ENCODE results near the gene CLEC4A.

CLEC4A gene

DNA sequence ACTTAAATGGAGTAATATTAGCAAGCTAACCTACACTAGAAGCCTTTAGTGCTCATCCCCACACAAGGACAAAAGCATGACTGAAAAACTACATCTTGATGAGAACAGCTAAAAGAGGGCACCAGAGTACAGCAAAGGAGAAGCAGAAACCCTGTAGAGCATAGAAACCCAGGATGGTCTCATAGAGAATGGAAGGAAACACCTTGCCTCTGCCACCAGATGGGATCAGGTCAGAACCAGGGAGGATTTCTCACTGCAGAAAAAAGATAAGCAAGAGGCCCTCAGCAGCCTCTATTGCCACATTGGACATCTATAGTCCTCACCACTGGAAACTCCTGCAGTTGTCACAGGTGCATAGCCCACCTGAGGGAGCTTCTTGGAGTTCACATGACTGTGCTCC is 19.8 kb downstream of the CLEC4A start:
- Histone ChIP-seq H3K79me2 (ENCODE audit: control insufficient read depth, insufficient read depth, low read length, poor library complexity) (no peaks in the 10 kb centered on the region), H3K14ac (ENCODE audit: low read length) (no peak overlapping the region), H3K9me3 (ENCODE audit: insufficient read depth, low read depth, low read length) (peaks cover 4% of the 10 kb centered on the region), H3K9ac (ENCODE audit: low read length) (no peak overlapping the region), H4K8ac (ENCODE audit: low read depth, low read length) (no peak overlapping the region), H2AFZ (ENCODE audit: insufficient read depth, low read length, poor library complexity) (no peak overlapping the region), H2BK5ac (ENCODE audit: low read depth, low read length, poor library complexity) (no peak overlapping the region), H2AK5ac (ENCODE audit: low read length) (no peak overlapping the region), H2BK12ac (ENCODE audit: low read length) (no peak overlapping the region), H3K79me1 (ENCODE audit: low read length) (no peaks in the 10 kb centered on the region), H3K4me1 (ENCODE audit: control insufficient read depth in 1 of 2, insufficient read depth in 2 of 2, low read length in 2 of 2) (peaks cover 0 to 3% of the 10 kb centered on the region in 2 experiments), H2BK120ac (ENCODE audit: insufficient read depth, low read length, poor library complexity) (no peak overlapping the region), H4K91ac (ENCODE audit: low read depth, low read length) (no peak overlapping the region), H3K36me3 (ENCODE audit: control insufficient read depth in 1 of 2, insufficient read depth in 2 of 2, low read length in 2 of 2) (no peaks in the 10 kb centered on the region), H4K12ac (ENCODE audit: low read depth, low read length) (no peak overlapping the region), H3K4me2 (ENCODE audit: low read length) (no peak overlapping the region), H3K4ac (ENCODE audit: low read depth, low read length) (no peak overlapping the region), H3K18ac (ENCODE audit: low read length) (no peak overlapping the region), H3K23ac (ENCODE audit: low read length) (no peak overlapping the region), H3K27me3 (ENCODE audit: insufficient read depth, low read length) (no peaks in the 10 kb centered on the region), H3K27ac (ENCODE audit: low read depth, low read length) (no peak overlapping the region), H3K4me3 (ENCODE audit: low read depth, low read length) (no peak overlapping the region)
- DNase-seq, result no peak

DNA sequence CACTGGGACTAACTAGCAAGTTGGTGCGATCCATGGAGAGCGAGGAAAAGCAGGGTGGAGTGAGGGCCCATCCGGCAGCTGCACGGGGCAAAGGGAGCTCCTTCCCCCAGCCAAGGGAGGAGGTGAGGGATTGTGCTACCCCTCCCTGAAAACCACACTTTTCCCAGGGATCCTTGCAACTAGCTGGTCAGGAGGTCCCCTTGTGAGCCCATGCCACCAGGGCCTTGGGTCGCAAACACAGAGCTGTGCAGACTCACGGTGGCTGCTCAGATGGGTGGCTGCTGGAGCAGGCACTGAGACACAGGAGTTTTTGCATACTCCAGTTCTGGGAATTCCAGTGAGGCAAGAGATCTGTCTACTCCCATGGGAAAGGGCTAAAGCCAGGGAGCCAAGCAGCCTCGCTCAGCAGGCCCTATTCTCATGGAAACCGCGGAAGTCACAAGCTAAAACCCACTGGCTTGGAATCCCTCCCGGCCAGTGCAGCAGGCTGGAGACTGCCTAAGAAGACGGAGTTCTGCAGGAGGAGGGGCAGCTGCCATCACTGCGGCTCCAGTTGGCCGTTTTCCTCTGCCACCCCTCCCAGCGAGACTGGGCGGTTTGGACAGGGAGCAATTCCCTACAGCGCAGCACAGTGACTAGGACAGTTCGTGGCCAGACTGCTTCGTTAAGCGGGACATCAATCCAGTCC is 22.5 kb downstream of the CLEC4A start:
- no peak overlapping the region for H3K4me3 ChIP-seq (ENCODE audit: low read depth, low read length)
- no peak for DNase-seq
- no peaks in the 10 kb centered on the region for H3K36me3 ChIP-seq (ENCODE audit: control insufficient read depth in 1 of 2, insufficient read depth in 2 of 2, low read length in 2 of 2)
- H3K9me3 ChIP-seq (ENCODE audit: insufficient read depth, low read depth, low read length), result peaks cover 4% of the 10 kb centered on the region
- H2AFZ ChIP-seq (ENCODE audit: insufficient read depth, low read length, poor library complexity), result no peak overlapping the region
- H4K91ac ChIP-seq (ENCODE audit: low read depth, low read length), result no peak overlapping the region
- H2BK12ac ChIP-seq (ENCODE audit: low read length), result no peak overlapping the region
- no peak overlapping the region for H4K12ac ChIP-seq (ENCODE audit: low read depth, low read length)
- no peak overlapping the region for H2AK5ac ChIP-seq (ENCODE audit: low read length)
- no peak overlapping the region for H3K14ac ChIP-seq (ENCODE audit: low read length)
- no peak overlapping the region for H3K9ac ChIP-seq (ENCODE audit: low read length)
- H3K4me1 ChIP-seq (ENCODE audit: control insufficient read depth in 1 of 2, insufficient read depth in 2 of 2, low read length in 2 of 2), result peaks cover 0 to 3% of the 10 kb centered on the region in 2 experiments
- H3K18ac ChIP-seq (ENCODE audit: low read length), result no peak overlapping the region
- no peaks in the 10 kb centered on the region for H3K27me3 ChIP-seq (ENCODE audit: insufficient read depth, low read length)
- H3K79me2 ChIP-seq (ENCODE audit: control insufficient read depth, insufficient read depth, low read length, poor library complexity), result no peaks in the 10 kb centered on the region
- H4K8ac ChIP-seq (ENCODE audit: low read depth, low read length), result no peak overlapping the region
- no peak overlapping the region for H2BK120ac ChIP-seq (ENCODE audit: insufficient read depth, low read length, poor library complexity)
- H3K27ac ChIP-seq (ENCODE audit: low read depth, low read length), result no peak overlapping the region
- H3K79me1 ChIP-seq (ENCODE audit: low read length), result no peaks in the 10 kb centered on the region
- no peak overlapping the region for H3K4me2 ChIP-seq (ENCODE audit: low read length)
- no peak overlapping the region for H3K23ac ChIP-seq (ENCODE audit: low read length)
- no CpG with 5 or more reads among the region's 19 CpGs for WGBS (ENCODE audit: extremely low coverage, insufficient coverage, insufficient read length)
- no peak overlapping the region for H3K4ac ChIP-seq (ENCODE audit: low read depth, low read length)
- H2BK5ac ChIP-seq (ENCODE audit: low read depth, low read length, poor library complexity), result no peak overlapping the region

DNA sequence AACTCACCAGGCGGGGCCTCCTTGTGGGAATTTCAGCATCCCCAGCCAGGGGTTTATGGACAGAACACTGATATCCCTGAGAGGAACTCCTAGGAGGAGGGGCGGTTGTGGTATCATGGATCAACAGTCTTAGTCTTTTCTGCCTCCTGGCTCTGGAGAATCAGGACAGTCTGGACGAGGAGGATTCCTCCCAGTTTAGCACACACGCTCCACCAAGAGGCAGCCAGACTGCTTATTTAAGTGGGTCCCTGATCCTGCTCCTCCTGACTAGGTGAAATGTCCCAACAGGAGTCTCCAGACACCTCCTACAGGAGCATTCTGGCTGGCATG is 23.0 kb downstream of the CLEC4A start:
- no peak overlapping the region for H3K27ac ChIP-seq (ENCODE audit: low read depth, low read length)
- no peaks in the 10 kb centered on the region for H3K27me3 ChIP-seq (ENCODE audit: insufficient read depth, low read length)
- no peak overlapping the region for H3K4ac ChIP-seq (ENCODE audit: low read depth, low read length)
- H3K79me2 ChIP-seq (ENCODE audit: control insufficient read depth, insufficient read depth, low read length, poor library complexity), result no peaks in the 10 kb centered on the region
- H3K79me1 ChIP-seq (ENCODE audit: low read length), result no peaks in the 10 kb centered on the region
- H4K91ac ChIP-seq (ENCODE audit: low read depth, low read length), result no peak overlapping the region
- peaks cover 4% of the 10 kb centered on the region for H3K9me3 ChIP-seq (ENCODE audit: insufficient read depth, low read depth, low read length)
- H2BK120ac ChIP-seq (ENCODE audit: insufficient read depth, low read length, poor library complexity), result no peak overlapping the region
- H2AK5ac ChIP-seq (ENCODE audit: low read length), result no peak overlapping the region
- no peak overlapping the region for H4K12ac ChIP-seq (ENCODE audit: low read depth, low read length)
- no peak overlapping the region for H3K4me3 ChIP-seq (ENCODE audit: low read depth, low read length)
- no CpG with 5 or more reads among the region's 4 CpGs for WGBS (ENCODE audit: extremely low coverage, insufficient coverage, insufficient read length)
- no peak overlapping the region for H4K8ac ChIP-seq (ENCODE audit: low read depth, low read length)
- no peak overlapping the region for H3K14ac ChIP-seq (ENCODE audit: low read length)
- H3K36me3 ChIP-seq (ENCODE audit: control insufficient read depth in 1 of 2, insufficient read depth in 2 of 2, low read length in 2 of 2), result no peaks in the 10 kb centered on the region
- no peak for DNase-seq
- no peak overlapping the region for H3K4me2 ChIP-seq (ENCODE audit: low read length)
- no peak overlapping the region for H3K18ac ChIP-seq (ENCODE audit: low read length)
- H3K23ac ChIP-seq (ENCODE audit: low read length), result no peak overlapping the region
- H2BK12ac ChIP-seq (ENCODE audit: low read length), result no peak overlapping the region
- H3K9ac ChIP-seq (ENCODE audit: low read length), result no peak overlapping the region
- no peak overlapping the region for H2AFZ ChIP-seq (ENCODE audit: insufficient read depth, low read length, poor library complexity)
- peaks cover 0 to 3% of the 10 kb centered on the region in 2 experiments for H3K4me1 ChIP-seq (ENCODE audit: control insufficient read depth in 1 of 2, insufficient read depth in 2 of 2, low read length in 2 of 2)
- no peak overlapping the region for H2BK5ac ChIP-seq (ENCODE audit: low read depth, low read length, poor library complexity)

DNA sequence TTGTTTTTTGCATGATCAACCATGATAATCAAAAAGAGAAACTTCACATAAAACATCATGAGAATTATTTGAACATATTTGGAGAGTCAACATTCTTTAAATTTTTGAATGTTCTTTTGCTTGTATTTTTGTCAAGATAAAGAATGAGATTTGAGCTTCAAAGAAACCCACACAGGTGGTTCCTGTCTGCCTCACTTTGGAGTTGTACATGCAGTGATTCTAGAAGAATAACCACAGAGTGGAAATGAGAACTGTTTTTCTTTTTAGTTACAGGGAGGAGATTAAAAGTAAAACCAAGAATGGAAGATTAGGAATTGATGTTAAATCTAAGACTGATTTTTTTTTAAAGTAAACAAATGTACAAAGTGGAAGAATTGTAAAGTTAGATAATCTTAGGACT is 31.1 kb downstream of the CLEC4A start:
- H2AFZ ChIP-seq (ENCODE audit: insufficient read depth, low read length, poor library complexity), result no peak overlapping the region
- no peak overlapping the region for H2BK12ac ChIP-seq (ENCODE audit: low read length)
- no peak overlapping the region for H2AK5ac ChIP-seq (ENCODE audit: low read length)
- no peak overlapping the region for H2BK120ac ChIP-seq (ENCODE audit: insufficient read depth, low read length, poor library complexity)
- no peaks in the 10 kb centered on the region for H3K27me3 ChIP-seq (ENCODE audit: insufficient read depth, low read length)
- no peak overlapping the region for H3K4me2 ChIP-seq (ENCODE audit: low read length)
- no peaks in the 10 kb centered on the region for H3K79me1 ChIP-seq (ENCODE audit: low read length)
- no peak overlapping the region for H4K8ac ChIP-seq (ENCODE audit: low read depth, low read length)
- DNase-seq, result no peak
- no peak overlapping the region for H3K9ac ChIP-seq (ENCODE audit: low read length)
- no peak overlapping the region for H3K27ac ChIP-seq (ENCODE audit: low read depth, low read length)
- H3K4ac ChIP-seq (ENCODE audit: low read depth, low read length), result no peak overlapping the region
- H3K18ac ChIP-seq (ENCODE audit: low read length), result no peak overlapping the region
- H3K36me3 ChIP-seq (ENCODE audit: control insufficient read depth in 1 of 2, insufficient read depth in 2 of 2, low read length in 2 of 2), result no peaks in the 10 kb centered on the region
- no peaks in the 10 kb centered on the region for H3K4me1 ChIP-seq (ENCODE audit: control insufficient read depth in 1 of 2, insufficient read depth in 2 of 2, low read length in 2 of 2)
- no peak overlapping the region for H4K12ac ChIP-seq (ENCODE audit: low read depth, low read length)
- H3K14ac ChIP-seq (ENCODE audit: low read length), result no peak overlapping the region
- no peak overlapping the region for H3K4me3 ChIP-seq (ENCODE audit: low read depth, low read length)
- H3K79me2 ChIP-seq (ENCODE audit: control insufficient read depth, insufficient read depth, low read length, poor library complexity), result no peaks in the 10 kb centered on the region
- H4K91ac ChIP-seq (ENCODE audit: low read depth, low read length), result no peak overlapping the region
- no peaks in the 10 kb centered on the region for H3K9me3 ChIP-seq (ENCODE audit: insufficient read depth, low read depth, low read length)
- no peak overlapping the region for H2BK5ac ChIP-seq (ENCODE audit: low read depth, low read length, poor library complexity)
- H3K23ac ChIP-seq (ENCODE audit: low read length), result no peak overlapping the region

All from trophoblast cell (in vitro differentiated cells and primary cell).